Activated gamma-delta T cell treated with anti-CD3 and anti-CD28 coated beads, Interleukin-2, amount 50 U/mL, for 16 hours (primary cell): Measurements from ENCODE around the gene CAMTA1.
"Not testable (repeated sequence)": the region's sequence is repeated elsewhere in the genome, so short reads cannot be mapped to it uniquely, and the experiment has no call there.

Experiments used
- DNase-seq: peaks from one replicate; pipeline ENCODE4 v3.0.0-alpha.2; 2020; ENCODE audit warnings: low read depth

The CAMTA1 gene, protein sequence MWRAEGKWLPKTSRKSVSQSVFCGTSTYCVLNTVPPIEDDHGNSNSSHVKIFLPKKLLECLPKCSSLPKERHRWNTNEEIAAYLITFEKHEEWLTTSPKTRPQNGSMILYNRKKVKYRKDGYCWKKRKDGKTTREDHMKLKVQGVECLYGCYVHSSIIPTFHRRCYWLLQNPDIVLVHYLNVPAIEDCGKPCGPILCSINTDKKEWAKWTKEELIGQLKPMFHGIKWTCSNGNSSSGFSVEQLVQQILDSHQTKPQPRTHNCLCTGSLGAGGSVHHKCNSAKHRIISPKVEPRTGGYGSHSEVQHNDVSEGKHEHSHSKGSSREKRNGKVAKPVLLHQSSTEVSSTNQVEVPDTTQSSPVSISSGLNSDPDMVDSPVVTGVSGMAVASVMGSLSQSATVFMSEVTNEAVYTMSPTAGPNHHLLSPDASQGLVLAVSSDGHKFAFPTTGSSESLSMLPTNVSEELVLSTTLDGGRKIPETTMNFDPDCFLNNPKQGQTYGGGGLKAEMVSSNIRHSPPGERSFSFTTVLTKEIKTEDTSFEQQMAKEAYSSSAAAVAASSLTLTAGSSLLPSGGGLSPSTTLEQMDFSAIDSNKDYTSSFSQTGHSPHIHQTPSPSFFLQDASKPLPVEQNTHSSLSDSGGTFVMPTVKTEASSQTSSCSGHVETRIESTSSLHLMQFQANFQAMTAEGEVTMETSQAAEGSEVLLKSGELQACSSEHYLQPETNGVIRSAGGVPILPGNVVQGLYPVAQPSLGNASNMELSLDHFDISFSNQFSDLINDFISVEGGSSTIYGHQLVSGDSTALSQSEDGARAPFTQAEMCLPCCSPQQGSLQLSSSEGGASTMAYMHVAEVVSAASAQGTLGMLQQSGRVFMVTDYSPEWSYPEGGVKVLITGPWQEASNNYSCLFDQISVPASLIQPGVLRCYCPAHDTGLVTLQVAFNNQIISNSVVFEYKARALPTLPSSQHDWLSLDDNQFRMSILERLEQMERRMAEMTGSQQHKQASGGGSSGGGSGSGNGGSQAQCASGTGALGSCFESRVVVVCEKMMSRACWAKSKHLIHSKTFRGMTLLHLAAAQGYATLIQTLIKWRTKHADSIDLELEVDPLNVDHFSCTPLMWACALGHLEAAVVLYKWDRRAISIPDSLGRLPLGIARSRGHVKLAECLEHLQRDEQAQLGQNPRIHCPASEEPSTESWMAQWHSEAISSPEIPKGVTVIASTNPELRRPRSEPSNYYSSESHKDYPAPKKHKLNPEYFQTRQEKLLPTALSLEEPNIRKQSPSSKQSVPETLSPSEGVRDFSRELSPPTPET (N-terminal part only)

DNA sequence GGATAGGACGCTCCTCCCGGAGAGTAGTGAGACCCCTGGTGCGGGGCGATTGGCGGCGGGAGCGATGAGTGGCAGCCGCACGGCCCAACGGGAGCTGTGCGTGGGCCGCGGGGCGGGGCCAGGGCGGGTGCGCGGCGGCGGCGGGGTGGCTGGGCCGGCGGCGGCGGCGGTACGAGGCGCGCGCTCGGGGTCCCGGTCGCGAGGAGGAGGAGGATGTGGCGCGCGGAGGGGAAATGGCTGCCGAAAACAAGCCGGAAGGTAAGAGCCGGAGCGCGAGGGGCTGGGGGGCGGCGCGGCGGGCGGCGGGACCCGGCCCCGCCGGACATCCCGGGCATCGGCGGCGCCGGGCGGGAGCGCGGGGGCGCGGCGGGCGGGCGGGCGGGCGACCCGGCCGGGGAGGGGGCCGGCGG, at the start of gene CAMTA1:
Gene CAMTA1 (plus strand): TSS at position 137 of the 410 bp plus-strand sequence. CDS start 77 bp downstream, at position 214.
- no peak for DNase-seq

DNA sequence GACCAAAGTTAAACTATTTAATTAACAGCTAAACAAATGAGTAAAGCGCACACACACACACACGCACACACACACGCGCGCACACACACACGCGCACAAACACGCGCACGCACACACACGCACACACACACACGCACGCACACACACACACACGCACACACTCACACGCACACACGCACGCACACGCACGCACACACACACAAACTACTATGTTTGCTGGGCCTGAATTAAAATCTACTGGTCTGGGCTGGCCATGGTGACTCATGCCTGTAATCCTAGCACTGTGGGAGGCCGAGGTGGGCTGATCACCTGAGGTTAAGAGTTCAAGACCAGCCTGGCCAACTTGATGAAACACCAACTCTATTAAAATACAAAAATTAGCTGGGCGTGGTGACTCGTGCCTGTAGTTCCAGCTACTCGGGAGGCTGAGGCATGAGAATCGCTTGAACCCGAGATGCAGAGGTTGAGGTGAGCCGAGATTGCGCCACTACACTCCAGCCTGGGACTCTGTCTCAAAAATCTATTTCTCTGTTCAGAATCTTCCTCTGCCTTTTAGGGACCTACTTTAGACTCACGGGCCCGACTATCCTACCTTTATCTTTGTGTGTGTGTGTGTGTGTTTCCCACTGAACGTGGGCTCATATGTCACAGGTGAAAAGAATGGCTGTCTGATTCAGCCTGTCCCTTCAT, 46.1 kb upstream of the CAMTA1 start:
- DNase-seq, result no peak

DNA sequence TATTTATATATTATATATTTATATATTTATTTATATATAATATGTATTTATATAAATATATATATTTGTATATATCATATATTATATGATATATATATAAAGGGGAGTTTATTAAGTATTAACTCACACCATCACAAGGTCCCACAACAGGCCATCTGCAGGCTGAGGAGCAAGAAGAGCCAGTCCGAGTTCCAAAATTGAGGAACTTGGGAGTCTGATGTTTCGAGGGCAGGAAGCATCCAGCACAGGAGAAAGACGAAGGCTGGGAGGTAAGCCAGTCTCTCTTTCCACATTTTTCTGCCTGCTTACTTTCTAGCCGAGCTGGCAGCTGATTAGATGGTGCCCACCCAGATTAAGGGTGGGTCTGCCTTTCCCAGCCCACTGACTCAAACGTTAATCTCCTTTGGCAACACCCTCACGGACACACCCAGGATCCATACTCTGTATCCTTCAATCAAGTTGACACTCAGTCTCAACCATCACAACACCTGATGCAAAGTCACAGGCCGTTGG, 42.5 kb upstream of the CAMTA1 start:
- not testable (repeated sequence) for DNase-seq

DNA sequence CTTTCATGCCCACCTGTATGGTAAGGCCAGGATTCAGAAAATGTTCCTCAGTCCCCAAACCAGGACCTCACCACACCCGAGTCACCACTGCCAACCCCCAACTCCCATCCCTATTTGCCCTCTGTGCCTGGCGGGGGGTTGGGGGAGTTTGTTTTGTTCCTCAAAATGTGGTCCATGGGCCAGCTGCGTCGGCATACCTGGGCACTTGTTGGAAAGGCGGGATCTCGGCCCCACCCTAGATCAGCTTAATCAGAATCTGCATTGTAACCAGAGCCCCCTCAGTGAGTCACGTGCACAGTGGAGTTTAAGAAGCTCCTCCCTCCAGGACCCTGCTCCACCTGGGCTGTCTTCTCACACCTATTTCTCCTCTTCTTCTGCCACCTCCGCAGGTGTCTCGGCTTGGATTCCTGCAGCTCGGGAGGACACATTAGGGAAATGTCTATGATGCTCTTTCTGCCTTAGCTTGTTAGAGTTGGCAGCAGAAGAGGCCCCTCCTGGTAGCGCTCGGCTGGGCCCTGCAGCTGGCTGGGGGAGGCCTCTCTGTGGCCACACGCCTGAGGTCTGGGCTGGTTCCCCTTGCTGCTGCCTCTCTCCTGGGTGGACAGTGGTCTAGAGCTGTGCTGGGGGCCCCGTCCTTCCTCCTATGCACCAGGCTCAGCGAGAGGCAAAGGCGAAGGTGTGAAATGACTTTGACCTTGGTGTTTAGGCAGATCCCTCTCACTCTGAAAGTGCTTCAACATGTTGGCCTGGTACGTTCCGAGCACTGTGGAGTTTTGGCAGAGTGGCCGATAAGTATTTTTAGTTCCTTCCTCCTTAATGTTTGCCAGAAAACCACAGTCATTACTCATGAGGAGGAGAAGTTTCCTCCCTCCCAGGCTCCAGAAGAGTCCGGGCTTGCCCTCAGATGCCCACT, 41.8 kb upstream of the CAMTA1 start:
- DNase-seq, result no peak

DNA sequence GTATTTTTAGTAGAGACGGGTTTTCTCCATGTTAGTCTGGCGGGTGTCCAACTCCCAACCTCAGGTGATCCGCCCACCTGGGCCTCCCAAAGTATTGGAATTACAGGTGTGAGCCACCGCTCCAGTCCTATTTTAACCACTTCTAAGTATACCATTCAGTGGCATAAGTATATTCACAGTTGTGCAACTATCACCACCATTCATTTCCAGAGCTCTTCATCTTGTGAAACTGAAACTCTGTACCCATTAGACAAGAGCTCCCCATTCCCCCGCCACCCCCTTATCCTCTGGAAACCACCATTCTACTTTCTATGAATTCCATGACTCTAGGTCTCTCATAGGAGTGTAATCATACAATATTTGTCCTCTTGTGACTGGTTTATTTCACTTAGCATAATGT, 40.2 kb upstream of the CAMTA1 start:
- no peak for DNase-seq

DNA sequence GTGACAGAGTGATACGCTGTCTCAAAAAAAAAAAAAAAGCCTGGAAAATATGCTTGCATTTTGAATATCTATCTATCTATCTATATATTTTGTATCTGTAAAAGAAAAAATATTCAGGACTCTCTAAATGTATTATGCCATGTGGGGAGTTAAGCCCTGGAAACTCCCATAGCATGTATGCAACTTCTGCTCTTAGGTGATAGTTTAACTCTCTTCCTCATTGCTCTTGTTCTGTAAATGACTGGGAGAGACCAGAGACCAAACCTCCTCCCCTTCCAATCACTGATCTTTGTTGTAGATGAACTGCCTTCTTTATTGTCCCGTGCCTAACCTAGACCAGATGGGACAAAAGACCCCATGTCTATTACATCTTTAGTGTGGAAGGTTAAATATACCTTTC, 37.6 kb upstream of the CAMTA1 start:
- DNase-seq, result no peak

DNA sequence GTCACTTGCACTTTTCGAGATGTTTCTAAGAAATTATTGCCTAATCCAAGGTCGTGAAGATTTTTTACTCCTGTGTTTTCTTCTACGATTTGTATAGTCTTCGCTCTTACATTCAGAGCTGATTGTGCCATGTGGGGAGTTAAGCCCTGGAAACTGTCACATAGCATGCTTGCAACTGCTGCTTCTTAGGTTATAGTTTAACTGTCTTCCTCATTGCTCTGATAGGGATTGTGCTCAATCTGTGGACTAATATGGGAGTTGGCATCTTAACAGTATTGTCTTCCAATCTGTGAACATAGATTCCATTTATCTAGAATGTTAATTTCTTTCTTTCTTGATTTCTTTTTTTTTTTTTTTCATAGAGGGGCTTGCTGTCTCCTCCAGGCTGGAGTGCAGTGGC, 34.8 kb upstream of the CAMTA1 start:
- DNase-seq, result no peak

DNA sequence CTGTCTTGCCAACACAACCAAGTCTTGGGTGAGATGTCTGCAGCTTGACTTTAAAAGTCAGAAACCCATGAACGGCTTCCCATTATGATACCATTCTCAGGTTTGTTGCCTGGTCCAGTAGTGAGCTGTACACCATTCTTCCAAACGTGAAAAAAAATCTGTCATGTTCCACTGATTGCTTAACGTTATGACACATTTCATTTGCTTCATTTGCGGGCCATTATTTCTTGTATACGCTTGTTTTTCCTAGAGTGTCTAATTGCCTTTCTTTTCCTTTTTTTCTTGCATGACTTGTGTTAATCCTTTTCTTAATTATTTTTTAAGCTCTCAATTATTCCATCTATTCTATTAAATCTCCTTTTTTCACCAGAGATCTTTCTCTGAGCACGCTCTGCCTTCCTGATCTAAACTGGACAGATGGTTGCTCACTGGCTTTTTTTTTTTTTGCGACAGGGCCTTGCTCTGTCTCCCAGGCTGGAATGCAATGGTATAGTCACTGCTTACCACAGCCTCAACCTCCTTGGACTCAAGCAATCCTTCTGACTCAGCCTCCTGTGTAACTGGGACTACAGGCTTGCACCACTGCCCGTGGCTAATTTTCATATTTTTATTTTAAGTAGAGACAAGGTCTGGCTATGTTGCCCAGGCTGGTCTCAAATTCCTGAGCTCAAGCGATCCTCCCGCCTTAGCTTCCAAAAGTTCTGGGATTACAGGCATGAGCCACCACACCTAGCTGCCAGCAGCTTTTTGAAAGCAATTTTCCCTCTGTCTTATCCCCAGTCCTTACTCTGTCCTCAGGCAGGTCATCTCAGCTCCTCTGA, 31.7 kb upstream of the CAMTA1 start:
- no peak for DNase-seq

DNA sequence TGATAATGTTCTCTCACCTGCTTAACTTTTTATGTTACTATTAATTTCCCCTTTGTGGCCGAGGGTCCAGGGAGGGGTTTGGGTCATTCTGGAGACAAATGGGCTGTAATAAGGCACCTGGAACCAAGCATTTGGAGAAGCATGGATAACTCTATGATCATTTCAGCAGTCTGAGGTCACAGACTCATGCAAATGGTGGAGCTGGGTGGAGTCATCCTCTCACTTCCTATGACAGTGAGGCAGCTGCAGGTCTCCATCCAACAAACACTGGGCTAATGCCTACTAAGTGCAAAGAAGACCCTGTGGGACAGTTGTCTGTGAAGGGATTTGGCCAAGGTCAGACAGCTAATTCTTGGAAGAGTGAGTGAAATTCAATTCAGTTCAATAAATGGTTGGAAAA, 28.8 kb upstream of the CAMTA1 start:
- DNase-seq, result no peak

DNA sequence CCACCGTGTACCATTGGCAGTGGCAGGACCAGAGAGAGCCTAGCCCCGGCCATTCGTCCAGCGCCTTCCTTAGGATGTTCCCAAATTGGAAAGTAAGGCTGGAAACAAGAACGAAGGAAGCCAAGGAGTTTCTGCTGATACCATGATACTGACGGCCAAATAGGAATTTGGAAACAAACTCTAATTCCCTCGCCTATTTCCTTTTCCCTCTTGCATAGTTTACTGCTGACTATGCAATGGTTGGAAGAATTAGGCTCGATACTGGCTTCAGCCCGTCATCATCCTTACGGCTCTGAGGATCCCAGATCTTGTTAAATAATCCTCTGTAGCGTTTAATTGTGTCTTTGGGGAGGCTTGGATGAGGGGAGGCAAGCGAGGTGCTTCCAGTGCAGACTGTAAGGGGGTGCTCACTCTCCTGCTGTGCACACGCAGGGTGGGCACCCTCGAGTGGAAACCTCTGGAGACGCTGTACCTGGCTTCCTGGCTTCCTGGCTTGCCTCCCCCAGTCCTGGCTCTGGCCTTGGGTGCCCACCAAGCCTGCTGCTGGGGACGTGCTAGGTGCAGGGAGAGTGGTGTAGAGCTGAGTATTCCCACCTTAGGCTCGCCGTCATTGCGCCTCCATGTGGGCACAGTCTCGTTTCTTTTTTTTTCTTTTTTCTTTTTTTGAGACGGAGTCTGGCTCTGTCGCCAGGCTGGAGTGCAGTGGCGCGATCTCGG, 27.4 kb upstream of the CAMTA1 start:
- no peak for DNase-seq

DNA sequence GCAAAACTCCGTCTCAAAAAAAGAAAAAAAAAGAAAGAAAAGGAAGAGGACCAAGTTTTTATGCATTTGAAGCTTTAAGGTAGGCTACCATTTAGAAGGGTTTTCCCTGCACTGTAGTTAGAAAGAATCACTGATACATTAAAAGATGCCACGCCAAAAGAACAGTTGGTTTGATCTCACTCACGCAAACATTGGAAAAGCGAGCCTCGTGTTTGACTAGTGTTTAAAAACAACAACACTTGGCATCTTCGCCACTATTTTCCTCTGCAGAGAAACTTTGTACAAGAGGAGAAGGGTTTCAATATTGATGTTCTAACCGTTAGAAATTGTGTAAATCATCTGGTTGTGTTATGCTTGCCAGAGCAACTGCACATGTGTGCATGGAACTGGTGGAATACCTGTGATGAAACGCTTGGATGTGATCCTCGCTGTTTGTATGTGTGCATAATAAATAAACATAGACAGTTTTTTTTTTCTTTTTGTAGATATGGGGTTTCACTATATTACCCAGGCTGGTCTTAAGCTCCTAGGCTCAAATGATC, 24.0 kb upstream of the CAMTA1 start:
- no peak for DNase-seq

DNA sequence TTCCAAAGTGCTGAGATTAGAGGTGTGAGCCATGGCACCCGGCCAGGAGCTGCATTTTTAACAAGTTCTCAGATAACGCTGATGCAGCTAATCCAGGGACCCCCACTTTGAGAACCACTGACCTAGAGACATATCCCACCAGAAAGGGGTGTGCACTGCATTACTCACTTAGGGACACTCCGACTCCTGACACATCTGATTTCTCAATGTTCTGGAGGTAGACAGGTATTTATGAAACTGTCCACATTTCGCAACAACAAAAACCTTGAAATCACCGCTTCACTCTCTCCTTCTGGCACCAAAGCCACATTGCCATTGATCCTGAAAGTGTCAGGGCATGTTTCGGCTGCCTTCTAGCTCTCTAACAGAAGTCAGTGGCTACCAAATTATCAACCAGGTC, 23.2 kb upstream of the CAMTA1 start:
- no peak for DNase-seq

DNA sequence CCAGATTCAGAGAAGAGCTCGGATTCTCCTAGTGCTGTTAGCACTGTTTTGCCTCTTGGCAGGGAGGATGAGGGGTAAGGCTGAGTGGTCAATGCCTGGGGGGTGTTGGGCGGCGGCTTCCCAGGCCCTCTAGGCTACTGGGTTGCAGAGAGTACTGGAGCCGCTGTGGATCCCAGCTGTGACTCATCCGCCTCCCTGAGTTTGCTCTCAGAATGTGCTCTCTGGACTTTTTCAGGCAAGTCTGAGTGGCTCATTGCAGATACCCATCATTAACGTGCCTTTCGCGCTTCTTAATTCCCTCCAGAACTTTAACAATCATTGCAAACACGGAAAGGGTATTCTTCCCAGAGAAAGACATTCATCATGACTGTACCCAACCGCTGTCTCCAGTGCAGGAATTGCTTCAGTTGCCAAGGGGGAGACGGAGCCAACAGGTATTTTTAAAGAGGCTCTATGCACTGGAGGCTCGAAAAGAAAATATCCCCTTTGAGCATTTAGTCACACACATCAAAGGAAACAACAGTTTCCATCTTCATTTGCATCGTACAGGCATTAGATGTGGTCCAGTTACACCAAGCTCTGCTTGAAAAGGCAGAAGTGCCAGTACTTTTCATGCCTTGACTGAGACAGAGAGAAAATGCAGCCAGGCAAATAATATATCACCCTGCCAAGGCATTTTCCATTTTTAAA, 14.4 kb upstream of the CAMTA1 start:
- no peak for DNase-seq

DNA sequence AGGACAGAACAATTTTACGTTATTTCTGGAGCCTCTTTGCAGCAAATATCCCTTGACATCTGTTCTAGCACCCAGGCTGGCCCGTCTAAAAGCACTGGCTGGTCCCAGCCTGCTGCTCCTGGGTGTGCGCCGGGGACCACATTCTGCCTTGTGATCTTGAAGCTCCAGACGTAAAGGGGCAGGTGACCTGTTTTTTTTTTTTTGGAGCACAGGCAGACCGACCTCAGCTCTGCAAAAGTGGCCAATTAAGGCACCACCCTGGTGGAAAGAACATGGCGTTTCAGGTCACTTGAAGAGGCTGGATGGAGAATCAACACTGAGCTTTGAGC, 13.8 kb upstream of the CAMTA1 start:
- no peak for DNase-seq

DNA sequence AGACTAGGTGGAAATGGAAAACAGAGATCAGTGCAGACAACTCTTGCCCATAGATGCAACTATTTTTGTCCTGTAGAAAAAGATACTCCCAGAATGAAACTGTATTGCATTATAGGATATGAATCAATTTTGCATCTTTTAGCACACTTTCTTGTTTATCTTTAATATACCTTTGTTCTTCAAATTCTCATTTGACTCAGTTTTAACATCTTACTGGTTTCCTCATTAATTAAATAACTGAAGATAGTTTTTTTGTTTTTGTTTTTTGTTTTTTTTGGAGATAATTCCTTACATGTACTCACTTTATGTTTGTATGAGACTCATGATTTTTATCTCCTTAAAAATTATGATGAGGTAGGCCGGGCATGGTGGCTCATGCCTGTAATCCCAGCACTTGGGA, 10.9 kb upstream of the CAMTA1 start:
- no peak for DNase-seq

DNA sequence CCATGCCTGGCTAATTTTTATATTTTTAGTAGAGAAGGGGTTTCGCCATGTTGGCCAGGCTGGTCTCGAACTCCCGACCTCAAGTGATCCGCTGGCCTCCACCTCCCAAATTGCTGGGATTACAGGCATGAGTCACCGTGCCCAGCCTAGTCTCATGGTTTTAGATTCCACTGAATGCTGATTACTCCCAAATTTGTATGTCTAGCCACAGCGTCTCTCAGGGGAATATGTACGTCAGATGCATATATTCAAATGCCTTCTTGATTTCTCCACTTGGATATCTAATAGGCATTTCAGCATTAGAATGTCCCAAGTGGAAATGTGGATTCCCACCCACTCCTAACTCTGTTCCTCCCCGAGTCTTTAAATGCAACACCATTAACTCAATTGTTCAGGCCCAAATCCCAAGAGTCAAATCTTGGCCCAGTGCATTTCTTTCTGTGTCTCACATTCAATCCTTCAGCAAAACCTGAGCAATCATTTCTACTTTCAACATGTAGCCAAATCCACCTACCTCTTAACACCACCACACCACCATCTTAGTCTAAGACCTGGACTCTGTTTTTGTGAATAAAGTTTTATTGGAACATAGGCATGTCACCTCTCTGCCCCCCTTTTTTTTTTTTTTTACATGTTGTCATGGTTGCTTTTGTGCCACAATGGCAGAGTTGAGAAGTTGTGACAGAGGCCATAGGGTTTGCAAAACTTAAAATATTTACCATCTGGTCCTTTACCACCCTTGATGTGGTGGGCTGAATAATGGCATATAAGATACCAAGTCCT, 9.8 kb upstream of the CAMTA1 start:
- DNase-seq, result no peak

DNA sequence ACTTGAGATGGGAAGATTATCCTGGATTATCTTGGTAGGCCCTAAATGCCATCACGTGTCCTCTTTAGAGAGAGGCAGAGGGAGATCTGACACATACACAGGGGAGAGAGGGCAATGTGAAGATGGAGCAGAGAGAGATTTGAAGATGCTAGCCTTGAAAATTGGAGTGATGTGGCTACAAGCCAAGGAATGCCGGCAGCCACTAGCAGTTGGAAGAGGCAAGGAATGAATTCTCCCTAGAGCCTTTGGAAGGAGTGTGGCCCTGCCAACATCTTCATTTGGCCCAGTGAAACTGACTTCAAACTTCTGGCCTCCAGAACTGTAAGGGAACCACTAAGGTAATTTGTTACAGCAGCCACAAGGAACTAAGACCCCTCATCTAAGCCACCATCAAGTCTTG, 8.9 kb upstream of the CAMTA1 start:
- no peak for DNase-seq
